HepG2 (cell line): ENCODE measurements around the gene PGPEP1. TPM values are rescaled to one million over a fixed set of nuclear protein-coding genes. Genes with fewer than 3 reads are reported as not detected.

Experiments used
- HMGXB3 ChIP-seq: sonication (generic); formaldehyde crosslinking; IDR thresholded peaks from 2 replicates; pipeline ENCODE4 v1.4.0; 2020; ENCODE audit warnings: missing genetic modification reagents, borderline replicate concordance
- HOMEZ ChIP-seq: IDR thresholded peaks from 2 replicates; pipeline ENCODE4 v1.6.1; 2016; ENCODE audit warnings: low read depth
- HOXA3 ChIP-seq: sonication (generic); formaldehyde crosslinking; IDR thresholded peaks from 2 replicates; pipeline ENCODE4 v1.5.0; 2020; ENCODE audit warnings: missing genetic modification reagents
- MAFF ChIP-seq: IDR thresholded peaks from 2 replicates; pipeline ENCODE4 v1.6.1; 2011; ENCODE audit warnings: low read depth, low read length, improper control_type of control experiment
- MAX ChIP-seq: IDR thresholded peaks from 2 replicates; pipeline ENCODE4 v1.6.1; 2012; ENCODE audit warnings: inconsistent platforms
- MIER2 ChIP-seq: IDR thresholded peaks from 2 replicates; pipeline ENCODE4 v1.6.1; 2016; ENCODE audit warnings: missing biosample characterization, missing genetic modification reagents
- NBN ChIP-seq: fragments of 450-650 bp; conservative IDR thresholded peaks from 2 replicates; pipeline ENCODE4 v1.6.1; 2017
- PATZ1 ChIP-seq: sonication (generic); formaldehyde crosslinking; IDR thresholded peaks from 2 replicates; pipeline ENCODE4 v1.4.0; 2020; ENCODE audit warnings: missing genetic modification reagents
- RFX5 ChIP-seq: IDR thresholded peaks from 2 replicates; pipeline ENCODE4 v1.6.1; 2011; ENCODE audit warnings: low read depth, low read length, improper control_type of control experiment
- U2AF2 ChIP-seq: fragments of 200-400 bp; formaldehyde crosslinking; IDR thresholded peaks from 2 replicates; pipeline ENCODE4 v1.6.1; 2017; ENCODE audit warnings: low read depth, mild to moderate bottlenecking, low read length
- ZBTB26 ChIP-seq: IDR thresholded peaks from 2 replicates; pipeline ENCODE4 v1.6.1; 2016; ENCODE audit warnings: missing compliant biosample characterization, missing genetic modification reagents, borderline replicate concordance
- ZNF34 ChIP-seq: sonication (generic); formaldehyde crosslinking; IDR thresholded peaks from 2 replicates; pipeline ENCODE4 v1.4.0; 2020; ENCODE audit warnings: mild to moderate bottlenecking, missing genetic modification reagents, borderline replicate concordance
- ZNF350 ChIP-seq: sonication (generic); formaldehyde crosslinking; IDR thresholded peaks from 2 replicates; pipeline ENCODE4 v1.4.0; 2020; ENCODE audit warnings: mild to moderate bottlenecking, low read depth, missing genetic modification reagents, borderline replicate concordance
- ZNF766 ChIP-seq: sonication (generic); formaldehyde crosslinking; IDR thresholded peaks from 2 replicates; pipeline ENCODE4 v1.5.0; 2020; ENCODE audit warnings: missing genetic modification reagents, borderline replicate concordance
- polyA plus RNA-seq, 8 experiments: library from polyadenylated mRNA; depleted of rRNA in 3 of 8; stranded (reverse) in 7 of 8; unstranded in 1 of 8; fragments of >200 nt; fragmentation: Illumina TruSeq in 4 of 8; extraction: Trizol in 4 of 8; gene quantifications; 2 replicates each; pipeline versions ENCODE4 v1.2.1 to v1.2.3, GENCODE V29; 2011 to 2016; ENCODE audit warnings: low read depth in 4 of 8, missing spikeins in 1 of 8, mixed read lengths in 1 of 8; ENCODE audit not compliant: insufficient read depth in 1 of 8
- total RNA-seq, 5 experiments: library from RNA; depleted of rRNA; stranded (reverse); fragments of >200 nt; fragmentation: Illumina TruSeq; extraction: Trizol; gene quantifications; 2 replicates each; pipeline ENCODE4 v1.2.3, GENCODE V29; 2016; ENCODE audit warnings: low read depth in 1 of 5

Gene PGPEP1
- total and polyA plus RNA-seq, 2 of the 13 experiments (the other 11 are each of a cell fraction or from before 2014, with no cell fraction given), result 53.1 to 56.6 TPM

GRCh38 chr19:18328340-18329034 is 11.9 kb upstream of the PGPEP1 start (continued):
- peak; percentile 18; the same call in 1 of the 2 replicates for TF ChIP-seq PATZ1 (CRISPR knock-in tag)
- peak; percentile 71; the same call in 1 of the 2 replicates for TF ChIP-seq MAX
- TF ChIP-seq MIER2 (CRISPR knock-in tag), result no peak
- TF ChIP-seq ZNF766 (CRISPR knock-in tag), result peak; percentile 19; the same call in 1 of the 2 replicates
- TF ChIP-seq HOXA3 (CRISPR knock-in tag), result 0 out of 2 replicates have a peak, but pooled peaks have one; percentile 35
- no peak for TF ChIP-seq U2AF2
- peak; percentile 34; the same call in 1 of the 2 replicates for TF ChIP-seq ZNF350 (CRISPR knock-in tag)
- peak; percentile 75 for TF ChIP-seq MAFF
- TF ChIP-seq HMGXB3, result 0 out of 2 replicates have a peak, but pooled peaks have one; percentile 20
- TF ChIP-seq ZBTB26 (CRISPR knock-in tag), result 0 out of 2 replicates have a peak, but pooled peaks have one; percentile 36
- peak; percentile 72; the same call in 1 of the 2 replicates for TF ChIP-seq HOMEZ
- TF ChIP-seq ZNF34 (CRISPR knock-in tag), result no peak
- TF ChIP-seq RFX5, result peak; percentile 71
- no peak for TF ChIP-seq NBN
